SK-N-SH (cell line): ENCODE results near the gene C12orf42. TPM values are rescaled to one million over a fixed set of nuclear protein-coding genes. Genes with fewer than 3 reads are reported as not detected.

Experiments
- CTCF ChIA-PET: fragments of 300-600, 350-600 bp; formaldehyde crosslinking; extraction: SDS; loops from one replicate; lab custom pipeline; 2021; lab: Yijun Ruan, JAX
- POLR2A ChIA-PET: fragments of 350-600 bp; sonication (Branson Sonifier 250); formaldehyde crosslinking; extraction: SDS; loops from one replicate; lab custom pipeline; 2020; ENCODE audit warnings: antibody characterized with exemption, inconsistent platforms; lab: Yijun Ruan, JAX
- DNase-seq: peaks from one replicate; pipeline ENCODE4 v3.0.0; 2012
- H2AFZ ChIP-seq: fragments of 200-600 bp; sonication (generic); 2 replicates; pipeline ENCODE4 v1.8.1; 2016; ENCODE audit warnings: antibody characterized with exemption, mild to moderate bottlenecking, low read depth
- H3F3A ChIP-seq: fragments of 200-600 bp; sonication (generic); replicated peaks from 2 replicates; pipeline ENCODE3; 2016; ENCODE audit warnings: antibody characterized with exemption, mild to moderate bottlenecking; ENCODE audit not compliant: insufficient read depth
- H3K27ac ChIP-seq, 2 experiments: fragments of 200-500 bp in 1 of 2; fragments of 200-600 bp in 1 of 2; sonication (Bioruptor generic) in 1 of 2; sonication (generic), shearing (Covaris generic) in 1 of 2; 2 replicates each; pipeline versions ENCODE4 v1.5.1 to v1.6.1; 2014 to 2016; ENCODE audit warnings: low read depth in 2 of 2, inconsistent platforms in 1 of 2, low read length in 1 of 2, mild to moderate bottlenecking in 1 of 2, mixed read lengths in 1 of 2
- H3K27me3 ChIP-seq: fragments of 200-600 bp; sonication (generic), shearing (Covaris generic); 2 replicates; pipeline ENCODE4 v1.6.1; 2016; ENCODE audit warnings: mixed run types; ENCODE audit not compliant: insufficient read depth
- H3K36me3 ChIP-seq, 2 experiments: fragments of 200-500 bp in 1 of 2; fragments of 200-600 bp in 1 of 2; sonication (Bioruptor generic) in 1 of 2; sonication (generic) in 1 of 2; replicated peaks in 1 of 2; 2 replicates each; pipeline versions ENCODE3 to v1.5.1; 2014 to 2016; ENCODE audit warnings: low read length in 1 of 2, mild to moderate bottlenecking in 1 of 2; ENCODE audit not compliant: insufficient read depth in 2 of 2, control insufficient read depth in 1 of 2
- H3K4me1 ChIP-seq, 2 experiments: fragments of 200-500 bp in 1 of 2; fragments of 200-600 bp in 1 of 2; sonication (Bioruptor generic) in 1 of 2; sonication (generic), shearing (Covaris generic) in 1 of 2; 2 replicates each; pipeline versions ENCODE4 v1.5.1 to v1.6.1; 2014 to 2016; ENCODE audit warnings: low read depth in 1 of 2, low read length in 1 of 2, mixed run types in 1 of 2; ENCODE audit not compliant: insufficient read depth in 2 of 2, control insufficient read depth in 1 of 2
- H3K4me2 ChIP-seq: fragments of 200-600 bp; sonication (generic), shearing (Covaris generic); 2 replicates; pipeline ENCODE4 v1.6.1; 2017; ENCODE audit warnings: mixed run types
- H3K4me3 ChIP-seq, 2 experiments: fragments of 200-500 bp in 1 of 2; fragments of 200-600 bp in 1 of 2; sonication (Bioruptor generic) in 1 of 2; sonication (generic), shearing (Covaris generic) in 1 of 2; 2 replicates each; pipeline versions ENCODE4 v1.5.1 to v1.8.1; 2014 to 2016; ENCODE audit warnings: low read depth in 2 of 2, inconsistent platforms in 1 of 2, low read length in 1 of 2, mild to moderate bottlenecking in 1 of 2, mixed read lengths in 1 of 2, moderate library complexity in 1 of 2
- H3K79me2 ChIP-seq: fragments of 200-600 bp; sonication (generic); 2 replicates; pipeline ENCODE4 v1.8.1; 2017; ENCODE audit warnings: mild to moderate bottlenecking; ENCODE audit not compliant: insufficient read depth
- H3K9ac ChIP-seq: fragments of 200-600 bp; sonication (generic); 2 replicates; pipeline ENCODE4 v1.6.1; 2017; ENCODE audit warnings: mixed run types
- H3K9me2 ChIP-seq: fragments of 200-600 bp; sonication (generic); 2 replicates; pipeline ENCODE4 v1.6.1; 2017; ENCODE audit warnings: mixed run types
- H3K9me3 ChIP-seq: fragments of 200-600 bp; sonication (generic); 2 replicates; pipeline ENCODE4 v1.6.1; 2017; ENCODE audit warnings: mixed run types, mild to moderate bottlenecking, moderate library complexity
- H4K20me1 ChIP-seq: fragments of 200-600 bp; sonication (generic); 2 replicates; pipeline ENCODE4 v1.6.1; 2017; ENCODE audit warnings: mild to moderate bottlenecking, mixed run types; ENCODE audit not compliant: insufficient read depth
- CTCF ChIP-seq: fragments of 200-600 bp; sonication (generic); IDR thresholded peaks from 2 replicates; pipeline ENCODE4 v1.6.1; 2017; ENCODE audit warnings: antibody characterized with exemption, mild to moderate bottlenecking, moderate library complexity
- EP300 ChIP-seq, 2 experiments: IDR thresholded peaks; 2 replicates each; pipeline versions ENCODE4 v1.4.0 to v1.6.1; 2012; ENCODE audit warnings: borderline replicate concordance in 1 of 2, low read depth in 1 of 2, low read length in 1 of 2
- FOSL2 ChIP-seq: IDR thresholded peaks from 2 replicates; pipeline ENCODE4 v1.4.0; 2012; ENCODE audit warnings: low read depth, mild to moderate bottlenecking, moderate library complexity, borderline replicate concordance
- JUND ChIP-seq: IDR thresholded peaks from 2 replicates; pipeline ENCODE4 v1.4.0; 2012
- MEF2A ChIP-seq: IDR thresholded peaks from 2 replicates; pipeline ENCODE4 v1.4.0; 2012; ENCODE audit warnings: low read depth, borderline replicate concordance
- NRF1 ChIP-seq: IDR thresholded peaks from 2 replicates; pipeline ENCODE4 v1.6.1; 2012; ENCODE audit warnings: low read depth, mild to moderate bottlenecking, low read length
- PBX3 ChIP-seq: IDR thresholded peaks from 2 replicates; pipeline ENCODE4; 2012
- POLR2AphosphoS5 ChIP-seq: IDR thresholded peaks from 2 replicates; pipeline ENCODE4 v1.6.1; 2012; ENCODE audit warnings: low read depth, low read length
- RFX5 ChIP-seq: IDR thresholded peaks from 2 replicates; pipeline ENCODE4 v1.6.1; 2012; ENCODE audit warnings: mild to moderate bottlenecking, improper control_type of control experiment, low read length
- TEAD4 ChIP-seq: IDR thresholded peaks from 2 replicates; pipeline ENCODE4 v1.4.0; 2012; ENCODE audit warnings: mild to moderate bottlenecking, borderline replicate concordance; ENCODE audit not compliant: insufficient read depth
- WGBS: methylation state at CpG from one replicate; pipeline ENCODE4 v1.1.6; 2017; ENCODE audit warnings: low lambda C conversion rate; 5-methylcytosine and 5-hydroxymethylcytosine counted together
- polyA plus RNA-seq, 3 experiments: library from polyadenylated mRNA; depleted of rRNA; stranded (reverse); fragments of >200 nt; gene quantifications; 2 replicates each; pipeline ENCODE4 v1.2.3, GENCODE V29; 2012

The C12orf42 gene
- polyA plus RNA-seq, 1 of the 3 experiments (the other 2 are of a cell fraction) = not detected

GRCh38 chr12:103392722-103393121, 103.0 kb downstream of the C12orf42 start:
- CTCF ChIA-PET = no interaction called here
- peaks cover 0 to 2% of the 10 kb centered on the region in 2 experiments; a peak in 1 of 4 replicates for H3K4me1 ChIP-seq
- TF ChIP-seq POLR2AphosphoS5 (no peak), PBX3 (no peak), NRF1 (no peak), FOSL2 (no peak), TEAD4 (no peak), EP300 (IDR thresholded peaks at IDR 0.05; ENCODE audit: borderline replicate concordance in 1 of 2, low read depth in 1 of 2, low read length in 1 of 2) (no peak), MEF2A (no peak), JUND (no peak)

GRCh38 chr12:103391103-103391502, 104.7 kb downstream of the C12orf42 start:
- Histone ChIP-seq H3K9me3 (no peaks in the 10 kb centered on the region), H3K9me2 (no peaks in the 10 kb centered on the region), H4K20me1 (no peaks in the 10 kb centered on the region), H3K4me1 (no peaks in the 10 kb centered on the region; a peak in 1 of 4 replicates), H3K9ac (no peak overlapping the region), H3K79me2 (no peaks in the 10 kb centered on the region), H3K27ac (no peak overlapping the region), H3F3A (no peaks in the 10 kb centered on the region), H3K4me2 (no peak overlapping the region), H3K36me3 (no peaks in the 10 kb centered on the region), H3K4me3 (no peak overlapping the region), H2AFZ (no peak overlapping the region), H3K27me3 (no peaks in the 10 kb centered on the region)
- no peak for TF ChIP-seq JUND
- TF ChIP-seq EP300 (IDR thresholded peaks at IDR 0.05; ENCODE audit: borderline replicate concordance in 1 of 2, low read depth in 1 of 2, low read length in 1 of 2) = no peak
- TF ChIP-seq RFX5 = no peak
- TF ChIP-seq CTCF = no peak
- ChIA-PET POLR2A (no interaction called here), CTCF (no interaction called here)
- DNase-seq = no peak
- WGBS = 33% methylated on average over 4 of the region's 4 CpGs

More at GRCh38 chr12:103392722-103393121, 103.0 kb downstream of the C12orf42 start:
- Histone ChIP-seq H3K36me3 (no peaks in the 10 kb centered on the region), H2AFZ (no peak overlapping the region), H4K20me1 (no peaks in the 10 kb centered on the region), H3F3A (no peaks in the 10 kb centered on the region), H3K79me2 (no peaks in the 10 kb centered on the region), H3K4me2 (no peak overlapping the region), H3K9me2 (no peaks in the 10 kb centered on the region), H3K27me3 (no peaks in the 10 kb centered on the region), H3K27ac (no peak overlapping the region), H3K9ac (no peak overlapping the region), H3K9me3 (no peaks in the 10 kb centered on the region), H3K4me3 (no peak overlapping the region)
- WGBS = 6% methylated on average over 1 of the region's 1 CpG
- no peak for DNase-seq
- POLR2A ChIA-PET = no interaction called here
